GM10266 (cell line): Measurements from ENCODE around the gene LCE1B.

Source experiments
- DNase-seq: peaks from one replicate; pipeline ENCODE4 v3.0.0; 2012; ENCODE audit errors: extremely low spot score
- CTCF ChIP-seq: IDR thresholded peaks from 2 replicates; pipeline ENCODE4 v1.5.1; 2012; ENCODE audit warnings: mild to moderate bottlenecking, low read depth; ENCODE audit not compliant: control insufficient read depth, insufficient read depth; ENCODE audit errors: missing control alignments

Gene LCE1B

GRCh38 chr1:152859696-152860095 is 47.9 kb downstream of the LCE1B start, which contains the start of gene LCE7A:
LCE7A (plus strand) TSS chr1:152859996; CDS start chr1:152860698, 702 bp downstream.
- DNase-seq, result no peak
- no peak for TF ChIP-seq CTCF

GRCh38 chr1:152860129-152860528 is 48.4 kb downstream of the LCE1B start:
- TF ChIP-seq CTCF, result no peak
- no peak for DNase-seq

- DNase-seq, result no peak
- TF ChIP-seq CTCF, result no peak
Measured at GRCh38 chr1:152861374-152861773, 49.6 kb downstream of the LCE1B start.
